GM18519 (cell line): Measurements from ENCODE around the gene ADAMTS17.

Experiments used
- ATAC-seq: cut with Tn5 transposase; IDR thresholded peaks from one replicate; pipeline ENCODE4 v1.9.1; 2021; ENCODE audit warnings: mild to moderate bottlenecking, moderate library complexity; ENCODE audit not compliant: unreplicated experiment, low FRiP score

ADAMTS17 gene

DNA sequence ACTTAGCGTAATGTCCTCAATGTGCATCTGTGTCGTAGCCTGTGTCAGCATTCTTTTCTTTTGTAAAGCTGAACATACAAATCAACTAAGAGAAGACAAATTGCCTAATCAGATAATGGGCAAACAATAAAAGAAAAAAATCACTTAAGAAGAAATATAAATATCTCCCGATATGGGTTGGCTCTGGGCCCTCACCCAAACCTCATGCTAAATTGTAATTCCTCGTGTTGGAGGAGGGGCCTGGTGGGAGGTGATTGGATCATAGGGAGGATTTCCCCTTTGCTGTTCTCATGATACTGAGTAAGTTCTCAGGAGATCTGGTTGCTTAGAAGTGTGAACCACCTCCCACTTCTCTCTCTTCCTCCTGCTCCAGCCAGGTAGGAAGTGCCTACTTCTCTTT is 323.6 kb downstream of the ADAMTS17 start:
- ATAC-seq: no peak

DNA sequence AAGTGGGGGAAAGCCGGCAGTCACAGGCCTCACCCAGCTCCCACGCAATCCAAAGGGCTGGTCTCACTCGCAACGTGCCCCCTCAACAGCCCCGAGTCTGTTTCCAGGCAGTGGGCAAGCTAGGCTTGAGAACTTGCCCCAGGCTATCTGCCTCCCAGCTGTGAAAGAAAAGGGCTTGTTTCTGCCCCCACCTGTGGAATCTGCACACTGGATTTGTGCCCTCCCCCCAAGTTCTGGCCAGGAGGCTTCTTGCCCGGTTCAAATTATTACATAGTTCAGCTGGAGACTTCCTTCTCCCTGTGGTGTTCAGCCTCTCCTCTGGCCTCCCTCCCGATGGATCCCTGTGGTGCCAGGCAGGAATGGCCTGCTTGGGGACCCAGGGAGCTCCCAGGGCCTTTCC is 324.6 kb downstream of the ADAMTS17 start:
- ATAC-seq: no peak

DNA sequence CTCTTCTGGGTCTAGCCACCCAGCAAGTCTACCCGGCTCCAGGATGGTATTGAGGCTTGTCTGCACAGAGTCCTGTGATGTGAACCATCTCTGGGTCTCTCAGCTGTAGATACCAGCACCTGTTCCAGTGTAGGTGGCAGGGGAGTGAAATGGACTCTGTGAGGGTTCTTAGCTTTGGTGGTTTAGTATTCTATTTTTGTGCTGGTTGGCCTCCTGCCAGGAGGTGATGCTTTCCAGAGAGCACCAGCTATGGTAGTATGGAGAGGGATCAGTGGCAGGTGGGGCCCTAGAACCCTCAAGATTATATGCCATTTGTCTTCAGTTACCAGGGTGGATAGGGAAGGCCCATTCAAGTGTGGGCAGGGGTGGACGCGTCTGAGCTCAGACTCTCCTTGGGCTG is 325.1 kb downstream of the ADAMTS17 start:
- ATAC-seq: no peak

DNA sequence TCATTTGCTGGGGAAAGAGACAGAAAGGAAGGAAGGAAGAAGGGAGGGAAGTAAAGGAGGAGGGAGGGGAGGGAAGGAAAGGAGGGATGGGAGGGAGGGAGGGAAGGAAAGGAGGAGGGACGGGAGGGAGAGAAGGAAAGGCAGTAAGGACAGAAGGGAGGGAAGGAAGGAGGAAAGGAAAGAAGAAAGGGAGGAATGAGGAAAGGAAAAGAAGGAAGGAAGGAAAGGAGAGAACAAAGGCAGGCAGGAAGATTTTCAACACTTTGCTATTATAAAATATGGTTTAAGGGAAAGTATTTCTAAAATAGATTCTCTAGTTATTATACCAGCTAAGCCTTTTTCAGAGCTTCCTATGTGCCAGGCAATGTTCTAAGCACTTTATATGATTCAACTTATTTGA is 330.5 kb downstream of the ADAMTS17 start:
- ATAC-seq: no peak

DNA sequence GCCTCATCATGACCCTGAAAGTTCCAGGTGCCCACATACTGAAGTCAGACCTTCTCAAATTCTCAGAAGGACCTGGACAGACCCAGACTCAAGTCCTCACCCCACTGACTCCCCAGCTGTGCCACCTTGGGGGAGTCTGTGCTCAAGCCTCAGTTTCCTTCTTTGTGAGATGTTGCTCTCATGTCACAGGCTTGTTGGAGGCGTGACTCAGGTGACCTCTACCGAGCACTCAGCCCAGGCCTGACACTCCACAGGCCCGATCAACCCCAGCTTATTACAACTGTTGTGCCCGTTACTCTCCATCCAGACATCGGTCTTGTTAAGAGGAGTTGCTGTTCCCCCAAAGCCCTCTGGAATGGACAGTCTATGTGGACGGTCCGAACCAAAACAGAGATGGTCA is 332.4 kb downstream of the ADAMTS17 start:
- ATAC-seq: no peak

DNA sequence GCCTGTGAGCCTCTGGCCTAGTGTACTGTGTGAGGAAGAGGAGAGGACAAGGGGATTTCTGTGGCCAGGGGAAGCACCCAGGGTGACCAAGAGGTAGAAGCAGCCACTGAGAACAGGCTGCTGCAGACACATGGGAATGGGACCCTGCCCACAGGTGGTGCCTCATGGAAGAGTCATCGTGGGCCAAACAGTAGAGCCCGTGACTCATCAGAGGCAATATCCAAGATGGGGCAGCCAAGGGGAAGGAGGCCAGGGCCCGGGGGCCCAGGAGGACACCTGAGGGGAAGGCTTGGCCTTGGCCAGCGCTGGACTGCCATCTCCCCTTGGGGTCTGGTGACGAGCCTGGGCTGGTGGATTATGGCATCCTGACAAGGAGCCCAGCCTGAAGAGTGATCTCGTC is 333.5 kb downstream of the ADAMTS17 start:
- ATAC-seq: no peak

DNA sequence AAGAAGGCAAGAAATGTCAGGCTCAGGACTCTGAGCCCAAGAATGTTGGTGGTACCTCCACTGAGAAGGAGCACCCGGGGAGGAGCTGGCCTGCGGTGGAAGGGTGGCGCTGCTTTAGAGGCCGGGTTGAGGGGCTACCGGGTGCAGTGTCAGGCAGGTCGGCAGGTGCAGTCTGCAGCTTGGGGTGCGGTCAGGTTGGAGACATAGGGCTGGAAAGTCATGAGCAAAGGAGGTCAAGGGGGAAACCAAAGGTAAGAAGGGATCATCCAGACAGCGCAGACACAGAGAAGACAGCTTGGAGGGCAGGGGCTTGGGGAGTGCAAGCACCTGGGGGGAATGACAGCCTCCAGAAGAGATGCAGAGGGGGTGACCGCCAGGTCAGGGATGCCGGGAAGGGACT is 334.2 kb downstream of the ADAMTS17 start:
- ATAC-seq: no peak

DNA sequence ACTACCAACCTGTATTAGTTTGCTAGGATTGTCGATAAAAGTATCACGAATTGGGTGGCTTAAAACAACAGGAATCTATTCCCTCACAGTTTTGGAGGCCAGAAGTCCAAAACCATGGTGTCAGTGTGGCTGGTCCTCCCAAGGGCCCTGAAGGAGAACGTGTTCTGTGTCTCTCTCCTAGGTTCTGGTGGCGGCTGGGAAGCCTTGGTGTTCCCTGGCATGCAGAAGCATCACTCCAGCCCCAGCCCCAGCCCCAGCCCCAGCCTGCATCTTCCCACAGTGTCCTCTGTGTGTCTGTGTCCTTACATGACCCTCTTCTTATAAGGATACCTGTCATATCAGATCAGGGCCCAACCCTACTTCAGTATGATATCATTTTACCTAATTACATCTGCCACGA is 336.1 kb downstream of the ADAMTS17 start:
- no peak for ATAC-seq

DNA sequence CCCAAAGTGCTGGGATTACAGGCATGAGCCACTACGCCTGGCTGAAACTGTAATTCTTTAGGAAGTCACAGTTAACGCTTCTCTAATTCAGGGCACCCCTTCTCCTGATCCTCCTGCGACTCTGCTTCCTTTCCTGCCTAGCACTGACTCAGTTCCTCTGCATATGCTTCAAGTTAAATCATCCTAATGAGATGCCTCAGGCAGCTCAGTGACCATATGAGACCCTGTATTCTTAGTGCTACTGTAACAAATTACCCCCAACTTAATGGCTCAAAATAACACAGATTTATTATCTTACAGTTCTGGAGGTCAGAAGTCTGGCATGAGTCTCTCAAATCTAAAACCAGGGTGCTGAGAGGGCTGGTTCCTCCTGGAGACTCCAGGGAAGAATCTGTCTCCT is 336.8 kb downstream of the ADAMTS17 start:
- ATAC-seq: no peak

DNA sequence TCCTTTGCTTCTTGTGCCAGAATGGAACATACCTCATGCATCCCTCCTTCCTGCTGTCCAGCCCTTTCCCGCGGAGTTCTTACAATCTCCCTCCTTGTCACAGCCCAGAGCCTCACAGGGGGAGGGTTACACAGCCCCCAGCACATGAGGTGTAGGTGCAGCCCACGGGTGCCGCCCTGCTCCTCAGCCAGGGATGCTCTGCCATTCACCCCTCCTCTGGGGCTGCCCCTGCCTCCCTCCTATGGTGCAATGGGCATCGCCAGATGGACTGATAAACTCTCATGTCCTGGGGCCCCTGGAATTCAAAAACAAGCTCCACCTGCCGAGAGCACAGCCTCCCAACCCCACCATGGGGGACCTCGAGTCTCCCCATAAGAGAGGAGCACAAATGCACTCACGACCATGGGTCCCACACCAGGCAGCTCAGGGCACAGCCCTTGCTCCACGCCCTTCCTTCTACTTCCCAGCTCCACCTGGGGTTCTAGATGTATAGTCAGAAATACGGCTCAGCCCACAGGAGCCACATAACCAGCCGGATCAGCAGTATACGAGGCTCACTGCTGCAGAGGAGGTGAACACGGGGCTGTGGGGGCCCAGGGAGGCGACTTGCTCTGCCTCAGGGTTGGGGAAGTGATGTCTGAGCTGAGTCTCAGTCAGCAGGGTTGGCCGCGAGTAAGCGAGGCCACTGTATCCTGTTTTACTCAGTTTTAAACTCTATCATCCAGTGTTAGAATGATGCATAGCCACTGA is 338.8 kb downstream of the ADAMTS17 start:
- no peak for ATAC-seq

DNA sequence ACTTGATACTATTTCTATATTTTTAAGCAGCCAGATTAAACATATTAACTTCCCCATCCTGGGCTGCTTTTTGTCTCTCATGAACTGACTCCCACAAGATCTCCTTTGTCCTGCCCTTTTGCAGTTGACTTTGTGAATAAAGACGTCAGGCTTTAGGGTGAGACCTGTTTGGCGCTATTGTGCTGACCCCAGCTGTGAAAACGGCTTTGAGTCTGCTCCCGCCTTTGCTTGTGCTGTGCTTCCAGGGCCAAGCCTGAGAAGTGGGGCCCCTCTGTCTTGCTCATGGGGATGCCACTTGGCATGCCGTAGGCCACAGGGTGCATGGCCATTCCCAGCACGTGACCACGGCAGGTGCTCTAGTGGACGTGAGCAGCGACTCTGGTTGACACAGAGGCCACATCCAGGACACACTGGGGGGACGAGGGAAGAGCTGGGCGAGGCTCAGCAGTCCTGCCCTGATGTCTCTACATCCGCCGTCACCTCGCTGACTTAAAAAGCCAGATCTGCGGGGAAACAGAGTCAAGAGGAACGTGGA is 339.6 kb downstream of the ADAMTS17 start:
- no peak for ATAC-seq

DNA sequence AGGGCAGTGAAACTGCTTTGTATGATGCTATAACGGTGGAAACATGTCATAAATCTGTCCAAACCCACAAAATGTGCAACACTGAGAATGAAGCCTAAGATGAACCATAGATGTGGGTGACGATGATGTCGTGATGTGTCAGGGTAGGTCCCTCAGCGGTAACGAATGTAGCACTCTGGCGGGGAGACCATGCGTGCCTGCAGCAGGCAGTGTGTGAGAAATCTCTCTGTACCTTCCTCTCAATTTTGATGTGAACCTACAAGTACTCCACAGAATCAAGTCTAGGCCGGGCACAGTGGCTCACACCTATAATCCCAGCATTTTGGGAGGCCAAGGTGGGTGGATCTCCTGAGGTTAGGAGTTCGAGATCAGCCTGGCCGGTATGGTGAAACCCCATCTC is 340.4 kb downstream of the ADAMTS17 start:
- no peak for ATAC-seq

DNA sequence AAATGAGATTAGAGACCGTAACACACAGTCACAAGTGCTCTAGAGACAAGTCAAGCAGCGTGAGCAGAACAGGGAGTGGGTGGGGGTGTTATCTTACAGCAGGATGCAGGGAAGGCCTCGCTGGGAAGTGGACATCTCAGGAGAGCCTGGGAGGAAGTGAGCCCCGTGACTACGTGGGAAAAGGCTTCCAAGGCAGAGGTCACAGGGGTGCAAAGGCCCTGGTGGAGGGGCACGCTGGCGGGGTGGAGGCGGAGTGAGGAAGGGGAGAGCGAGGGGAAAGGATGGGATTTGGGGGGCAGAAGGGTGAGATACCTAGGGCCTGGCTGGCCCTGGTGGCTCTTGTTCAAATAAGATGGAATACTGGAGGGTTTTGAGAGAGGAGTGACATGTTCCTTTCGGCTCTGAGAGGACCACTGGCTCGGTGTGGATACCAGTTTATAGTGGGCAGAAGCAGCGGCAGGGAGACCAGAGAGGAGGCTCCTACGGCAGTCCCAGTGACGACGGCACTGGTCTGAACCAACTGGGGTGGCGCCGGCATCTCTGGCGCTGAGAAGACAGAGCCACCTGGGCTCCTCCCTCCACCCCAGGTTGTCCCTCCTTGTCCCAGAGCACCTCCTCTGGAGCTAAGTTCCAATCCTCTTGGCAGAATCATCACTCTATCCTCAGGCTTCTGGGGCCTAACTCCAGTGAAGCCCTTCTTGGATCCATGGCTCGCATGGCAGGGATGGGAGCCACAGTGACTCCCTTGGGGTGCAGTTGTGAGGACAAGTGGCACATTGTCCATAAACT is 342.3 kb downstream of the ADAMTS17 start:
- ATAC-seq: no peak

DNA sequence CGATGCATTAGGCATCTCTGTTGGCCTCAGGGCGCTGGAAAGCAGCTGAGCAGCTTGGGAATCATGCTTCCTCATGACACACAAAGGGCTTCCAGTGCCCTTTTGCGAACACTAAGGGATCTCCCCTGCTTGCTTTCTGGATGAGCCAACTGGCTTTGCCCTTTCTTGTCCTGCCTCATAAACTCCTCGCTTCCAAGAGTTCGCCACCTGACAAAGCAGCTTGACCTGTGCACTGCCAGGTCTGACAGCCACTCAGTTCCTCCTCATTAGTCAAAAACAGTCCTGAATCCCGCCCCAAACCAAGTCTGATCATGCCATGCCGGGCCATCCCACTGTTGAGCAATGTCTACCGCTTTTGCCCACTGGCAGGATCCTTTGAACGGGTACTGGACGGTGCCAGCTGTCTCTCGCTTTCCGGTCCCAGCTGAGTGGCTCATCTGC is 343.1 kb downstream of the ADAMTS17 start:
- no peak for ATAC-seq

DNA sequence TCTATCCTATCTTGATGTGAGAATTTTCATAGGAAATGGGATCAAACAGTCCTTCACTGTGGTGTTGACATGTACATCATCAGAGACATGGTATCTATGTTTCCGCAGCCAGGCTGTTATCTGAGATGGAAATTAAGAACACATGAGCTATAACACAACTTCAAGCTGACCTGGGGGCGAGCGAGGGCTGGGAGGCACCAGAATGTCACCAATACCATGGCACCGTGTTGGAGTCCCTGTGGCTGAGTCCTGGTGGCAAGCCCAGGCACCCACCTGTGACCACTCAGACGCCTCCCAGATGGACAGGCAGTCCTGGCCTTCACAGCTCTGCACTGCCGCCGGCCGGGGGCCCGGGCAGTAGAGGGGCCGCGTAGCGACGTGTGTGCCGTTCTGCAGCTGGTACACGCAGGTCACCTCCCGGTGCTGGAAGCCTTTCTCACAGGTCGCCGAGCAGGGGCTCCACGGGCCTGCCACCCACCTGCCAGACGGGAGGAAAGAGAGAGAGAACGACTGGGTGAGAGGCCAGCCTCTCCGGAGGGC is 344.6 kb downstream of the ADAMTS17 start:
- no peak for ATAC-seq

DNA sequence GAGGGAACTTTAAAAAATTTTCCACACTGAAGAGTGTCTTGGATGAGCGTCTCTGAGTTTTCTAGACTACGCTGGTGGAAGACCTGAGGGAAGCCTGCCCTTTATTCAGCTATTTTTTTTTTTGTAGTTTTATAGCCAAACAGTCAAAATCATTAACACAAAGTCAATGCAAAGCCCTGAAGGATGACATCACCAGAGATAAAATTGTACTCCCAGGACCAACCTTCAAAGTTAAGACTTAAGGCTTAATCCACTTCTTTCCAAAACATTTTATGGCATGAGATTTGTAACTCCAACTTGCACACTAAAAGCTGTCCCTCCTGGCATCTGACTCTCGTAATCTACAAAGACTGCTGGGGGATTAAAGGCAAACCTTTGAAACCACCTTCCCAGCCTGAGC is 345.1 kb downstream of the ADAMTS17 start:
- no peak for ATAC-seq

DNA sequence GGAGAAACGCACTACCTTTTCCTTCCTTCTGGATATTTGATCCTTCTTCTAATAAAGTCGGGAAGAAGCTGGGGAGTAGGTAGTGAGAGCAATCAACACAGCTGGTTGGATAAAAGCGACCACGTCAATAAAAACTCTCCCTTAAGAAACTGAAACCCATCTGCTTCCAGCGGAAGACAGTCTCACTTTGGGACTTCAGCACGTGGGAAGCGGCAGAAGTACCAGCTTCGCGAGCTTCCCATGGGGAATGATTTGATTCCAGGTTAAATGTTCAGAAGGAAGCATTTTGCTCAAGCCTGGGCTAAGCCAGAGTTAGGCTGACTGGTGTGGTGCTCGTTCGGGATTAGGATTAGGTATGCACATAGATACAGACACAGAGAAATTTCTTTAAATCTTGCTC is 346.2 kb downstream of the ADAMTS17 start:
- ATAC-seq: no peak

DNA sequence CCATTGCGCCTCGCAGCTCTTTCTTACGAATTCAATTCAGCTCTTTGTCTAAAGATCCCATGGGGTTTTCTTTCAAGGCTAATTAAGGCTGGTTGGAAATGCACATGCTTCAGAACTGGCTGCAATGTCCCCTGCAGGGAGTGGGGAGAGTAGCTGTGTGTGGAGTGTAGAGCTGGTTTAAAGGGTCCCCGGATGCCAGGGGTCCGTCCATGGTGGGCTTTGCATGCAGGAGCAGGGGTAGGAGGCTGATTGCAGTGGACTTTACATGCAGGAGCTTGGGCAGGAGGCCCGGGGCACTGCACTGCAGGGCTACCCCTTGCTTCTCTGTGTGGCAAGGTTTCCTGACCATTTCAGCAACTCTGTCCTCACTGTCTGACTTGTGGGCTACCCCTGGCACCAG is 346.9 kb downstream of the ADAMTS17 start:
- no peak for ATAC-seq

DNA sequence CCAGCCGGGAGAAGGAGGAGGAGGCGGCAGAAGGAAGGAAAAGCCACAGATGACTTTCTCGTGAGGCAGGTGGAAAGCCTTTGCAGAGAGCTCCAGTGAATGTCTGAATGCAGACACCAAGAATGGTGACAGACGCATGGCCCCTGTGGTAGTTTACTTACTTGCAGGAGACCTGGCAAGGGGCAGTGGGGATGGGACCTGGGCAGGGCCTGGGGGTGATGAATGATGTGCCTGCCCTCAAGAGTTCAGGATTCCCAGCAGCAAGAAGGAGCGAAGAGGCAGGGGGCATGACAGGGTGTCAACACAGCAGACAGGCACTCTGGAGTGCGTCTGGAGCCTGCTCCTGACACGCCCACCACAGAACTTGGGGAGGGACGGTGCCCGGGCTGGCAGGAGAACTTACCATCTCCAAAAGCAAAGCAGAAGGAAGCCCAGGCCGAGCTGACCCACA is 348.1 kb downstream of the ADAMTS17 start:
- no peak for ATAC-seq

DNA sequence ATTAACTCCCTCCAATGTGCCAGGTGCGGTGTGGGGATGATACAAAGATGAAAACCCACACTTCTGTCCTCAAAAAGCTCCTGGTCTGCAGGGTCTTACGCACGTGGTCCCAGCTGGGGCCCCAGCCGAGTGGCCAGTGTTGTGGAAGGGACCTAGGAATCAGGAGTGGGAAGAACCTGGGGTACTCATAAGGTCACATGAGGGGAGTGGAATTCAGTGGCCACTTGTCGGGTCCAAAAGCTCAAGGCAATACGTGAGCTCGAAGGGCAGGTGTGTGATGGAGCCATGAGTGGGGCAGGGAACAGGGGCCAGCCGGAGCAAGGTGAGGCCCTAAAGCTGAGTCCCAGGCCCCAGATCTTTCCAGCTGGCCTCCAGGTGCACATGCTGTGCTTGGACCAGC is 348.5 kb downstream of the ADAMTS17 start:
- no peak for ATAC-seq

DNA sequence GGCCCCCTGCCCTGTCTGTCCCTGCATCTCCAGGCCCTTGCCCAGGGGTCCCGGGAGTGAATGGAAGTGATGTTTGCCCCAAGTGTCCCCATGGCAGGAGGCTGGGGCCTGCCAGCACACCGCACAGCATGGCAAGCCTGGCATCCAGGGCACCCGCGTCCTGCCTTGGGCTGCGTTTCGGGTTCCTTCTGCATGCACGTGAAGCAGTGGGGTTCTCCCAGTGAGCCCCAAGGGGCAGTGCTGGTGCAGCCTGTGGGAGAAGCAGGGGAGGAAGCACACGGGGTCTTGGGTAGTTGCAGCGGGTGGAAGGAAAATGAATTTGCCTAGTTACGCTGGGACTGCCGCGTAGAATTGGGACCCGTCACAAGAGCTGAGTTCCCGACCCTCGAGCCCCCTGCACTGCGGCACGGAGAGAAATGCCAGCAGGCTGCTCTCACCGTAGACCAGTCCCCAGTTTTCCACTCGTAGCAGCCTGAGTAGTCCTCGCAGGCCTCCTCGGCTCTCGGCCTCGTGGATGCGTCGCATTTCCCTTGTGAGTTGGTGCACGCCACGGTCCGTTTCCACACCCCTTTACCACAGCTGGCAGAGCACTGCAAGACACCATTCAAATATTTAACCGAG is 349.1 kb downstream of the ADAMTS17 start:
- no peak for ATAC-seq
